GM23248 (cell line): ENCODE measurements around the gene PTGES2.
"Not testable (repeated sequence)": the region's sequence is repeated elsewhere in the genome, so short reads cannot be mapped to it uniquely, and the experiment has no call there.

Experiments
- EZH2 ChIP-seq: fragments of 200-600 bp; sonication (generic); IDR thresholded peaks from 2 replicates; pipeline ENCODE4 v1.6.1; 2018; ENCODE audit warnings: antibody characterized with exemption, mild to moderate bottlenecking; ENCODE audit not compliant: insufficient read depth, poor library complexity, severe bottlenecking
- EZH2phosphoT487 ChIP-seq: fragments of 200-600 bp; sonication (generic); IDR thresholded peaks from 2 replicates; pipeline ENCODE4 v1.6.1; 2018; ENCODE audit warnings: antibody characterized with exemption, moderate library complexity, mild to moderate bottlenecking, low read depth; ENCODE audit not compliant: insufficient read depth

DNA sequence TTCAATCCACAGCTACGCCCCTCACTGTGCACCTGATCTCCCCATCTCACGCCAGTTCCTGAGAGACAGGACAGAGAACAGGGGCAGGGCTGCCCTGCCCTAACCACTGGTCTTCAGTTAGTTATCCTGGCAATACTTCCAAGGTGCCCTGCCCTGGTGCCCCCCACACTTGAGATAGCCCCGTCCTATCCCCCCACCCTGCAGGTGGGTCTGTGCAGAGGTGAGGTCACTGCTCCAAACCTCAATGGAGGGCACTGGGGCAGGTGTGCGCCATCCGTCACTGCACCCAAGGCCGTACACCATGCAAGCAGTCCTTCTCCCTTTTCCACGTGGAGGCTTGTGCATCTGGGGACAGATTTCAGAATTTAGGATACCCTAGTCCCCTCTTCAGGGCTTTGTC lies 3.1 kb upstream of the PTGES2 start:
- TF ChIP-seq EZH2, EZH2phosphoT487: not testable (repeated sequence)
